Stimulated activated CD4-positive, alpha-beta T cell treated with anti-CD3 and anti-CD28 coated beads, Interleukin-1b, Interleukin-23, amount 100 ng/mL, for 1 hour (primary cell): ENCODE results near the gene SGCD.

Experiments used
- DNase-seq, 2 donors: peaks; one replicate each; pipeline ENCODE4 v3.0.0-alpha.2; 2020; ENCODE audit warnings: low read depth in 2 of 2

SGCD gene

DNA sequence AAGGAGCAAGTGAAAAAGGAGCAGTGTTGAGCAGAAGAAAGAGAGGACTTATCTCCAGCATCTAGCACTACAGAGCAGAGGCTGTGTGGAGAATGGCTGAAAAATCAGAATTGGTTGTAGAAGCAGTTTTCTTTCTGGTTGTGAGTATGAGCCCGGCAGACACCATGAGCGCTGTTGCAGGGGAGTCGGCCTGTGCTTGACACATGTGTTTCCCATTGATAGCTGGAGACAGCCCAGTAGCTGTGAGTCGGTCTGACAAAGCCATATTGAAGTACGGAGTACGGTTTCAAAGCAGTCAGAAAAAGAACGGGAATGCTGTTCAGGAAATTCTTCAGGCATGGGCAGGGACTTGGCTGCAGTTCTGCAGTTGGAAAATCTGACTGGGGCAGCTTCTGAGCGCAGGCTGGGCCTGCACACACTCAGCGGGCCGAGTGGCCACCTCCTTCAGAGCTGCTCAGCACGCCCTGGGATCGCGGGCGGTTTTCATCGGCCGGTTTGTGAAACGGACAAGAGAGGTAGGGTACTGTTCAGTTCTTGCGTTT is at the start of gene SGCD:
Gene SGCD (plus strand): TSS at position 447 of the 542 bp plus-strand sequence.
- DNase-seq: no peak

DNA sequence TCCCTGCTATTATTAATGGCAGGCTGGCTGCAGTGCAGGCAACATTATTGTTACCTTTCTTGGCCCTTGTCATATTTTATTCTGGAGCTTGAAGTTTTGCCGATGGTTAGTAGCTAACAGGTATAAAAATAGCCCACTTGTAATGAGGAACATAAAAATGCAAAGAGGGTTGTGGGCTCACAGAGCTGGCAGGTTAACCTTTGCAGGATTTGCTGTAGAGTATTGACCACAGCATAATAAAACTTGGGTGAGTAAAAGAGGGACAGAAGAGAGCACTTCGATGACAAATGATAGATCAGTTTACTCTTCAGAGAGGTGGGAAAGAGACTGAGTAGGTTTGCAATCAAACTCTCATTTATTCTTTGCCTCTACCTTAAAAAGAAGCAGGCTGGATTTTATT is 49.7 kb upstream of the SGCD start:
- DNase-seq: no peak

DNA sequence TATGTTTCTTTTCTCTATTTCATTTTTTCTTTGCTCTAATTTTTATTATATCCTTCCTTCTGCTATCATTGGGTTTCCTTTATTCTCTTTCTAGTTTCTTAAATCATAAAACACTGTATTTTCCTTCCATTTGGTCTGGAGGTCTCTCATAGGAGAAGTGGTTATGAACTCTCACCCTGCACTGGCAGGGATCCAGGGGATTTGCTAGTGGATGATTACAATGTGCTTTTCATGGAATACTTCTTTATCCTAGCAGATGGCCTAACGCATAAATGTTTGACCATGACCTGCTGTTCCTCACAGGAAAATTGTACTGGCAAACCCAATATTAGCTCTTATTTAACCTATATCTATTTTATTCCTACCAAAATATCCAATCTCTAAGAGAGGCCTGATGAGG is 31.5 kb upstream of the SGCD start:
- no peak for DNase-seq

DNA sequence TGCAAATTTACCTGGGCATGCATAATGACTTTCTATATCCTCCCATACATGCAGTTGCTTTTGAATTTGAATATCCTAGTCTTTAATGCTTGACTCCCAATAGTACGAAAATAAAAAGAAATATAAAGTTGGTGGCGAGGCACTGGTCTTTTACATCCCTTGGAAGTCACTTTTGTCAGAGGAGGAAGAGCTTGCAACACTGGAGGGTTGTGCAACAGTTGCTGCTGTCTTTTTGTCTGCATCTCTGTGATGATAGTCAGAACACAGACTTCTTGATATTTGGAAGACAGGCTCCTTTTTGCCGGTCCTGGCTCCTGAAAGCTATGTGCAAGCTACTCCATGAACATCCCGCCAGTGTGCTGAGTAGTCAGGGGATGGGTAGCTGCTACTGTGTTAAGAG is 16.8 kb upstream of the SGCD start:
- DNase-seq: no peak

DNA sequence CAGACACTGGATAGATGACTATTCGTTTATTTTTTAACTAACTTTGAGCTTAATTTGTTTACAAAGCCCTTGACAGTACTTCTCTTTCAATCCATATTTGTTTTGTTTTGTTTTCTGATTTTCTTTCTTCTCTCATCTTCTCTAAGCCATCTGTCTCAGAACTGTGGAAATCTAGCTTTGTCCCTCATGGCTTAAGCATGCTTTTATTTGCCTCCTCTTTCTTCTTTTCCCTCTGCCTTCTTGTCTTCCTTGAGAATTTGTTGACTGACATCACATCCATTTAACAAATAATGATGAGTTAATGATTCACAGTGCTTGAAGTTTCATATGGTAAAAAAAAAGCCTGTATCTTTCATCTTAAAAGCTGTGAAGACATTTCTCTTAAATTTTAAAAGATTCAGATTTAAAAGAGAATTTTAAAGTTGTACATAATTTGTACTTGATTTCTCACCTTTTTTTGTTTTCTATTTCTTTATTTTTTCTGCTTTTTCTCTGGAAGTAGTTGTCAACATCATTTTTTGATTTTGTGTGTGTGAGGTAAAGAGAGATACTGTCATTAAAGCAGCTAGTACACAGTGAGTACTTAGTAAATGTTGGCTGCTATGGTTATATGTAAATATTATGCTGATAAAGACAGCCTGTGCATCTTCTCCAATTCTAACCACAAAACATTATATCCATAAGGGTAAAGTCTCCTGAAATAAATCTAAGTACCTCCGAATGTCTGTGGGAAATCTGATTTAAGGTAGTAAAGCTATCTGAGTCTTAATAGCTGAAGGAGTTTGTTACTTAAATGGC is 13.9 kb upstream of the SGCD start:
- DNase-seq: no peak

- DNase-seq: no peak
Measured at GRCh38 chr5:156314416-156314815, 12.5 kb upstream of the SGCD start.

DNA sequence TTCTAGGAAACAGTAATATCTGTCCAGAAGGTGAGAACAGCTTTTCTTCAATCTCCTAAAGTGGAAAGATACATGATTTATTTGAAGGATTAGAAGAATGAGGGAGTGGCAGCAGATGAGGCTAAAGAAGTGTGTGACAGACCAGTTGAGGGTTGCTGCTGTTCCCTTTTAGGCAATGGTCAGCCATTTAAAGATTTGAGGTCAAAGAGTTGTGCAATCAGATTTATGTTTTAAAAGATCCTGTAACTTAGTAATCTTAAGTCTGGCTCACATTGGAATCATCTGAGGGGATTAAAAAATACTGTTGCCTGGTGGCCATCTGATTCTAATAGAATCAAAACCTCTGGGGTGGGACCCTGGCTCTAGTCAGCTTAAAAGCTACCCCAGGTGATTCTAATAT is 4.3 kb upstream of the SGCD start:
- DNase-seq: no peak

GRCh38 chr5:156327296-156327695 is 332 bp downstream of the SGCD start:
- no peak for DNase-seq

DNA sequence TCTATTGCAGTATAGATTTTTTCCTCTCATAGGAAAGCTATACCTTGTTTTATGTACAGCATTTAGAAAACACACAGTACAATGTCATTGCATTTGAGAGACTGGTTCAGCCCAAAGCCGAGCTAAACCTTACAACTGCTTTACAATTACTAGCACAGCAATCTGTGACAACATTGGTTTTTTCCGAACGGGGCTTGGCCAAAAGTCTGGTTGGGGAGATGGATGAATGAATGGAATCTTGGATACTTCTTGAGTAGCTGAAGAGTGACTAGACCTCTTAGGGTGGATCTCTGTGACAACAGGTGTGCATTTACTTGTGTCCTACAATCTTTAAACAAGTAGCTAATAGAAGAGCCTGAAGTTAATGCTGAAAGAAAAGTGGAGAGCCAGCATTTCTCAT is 1.2 kb downstream of the SGCD start:
- DNase-seq: no peak

DNA sequence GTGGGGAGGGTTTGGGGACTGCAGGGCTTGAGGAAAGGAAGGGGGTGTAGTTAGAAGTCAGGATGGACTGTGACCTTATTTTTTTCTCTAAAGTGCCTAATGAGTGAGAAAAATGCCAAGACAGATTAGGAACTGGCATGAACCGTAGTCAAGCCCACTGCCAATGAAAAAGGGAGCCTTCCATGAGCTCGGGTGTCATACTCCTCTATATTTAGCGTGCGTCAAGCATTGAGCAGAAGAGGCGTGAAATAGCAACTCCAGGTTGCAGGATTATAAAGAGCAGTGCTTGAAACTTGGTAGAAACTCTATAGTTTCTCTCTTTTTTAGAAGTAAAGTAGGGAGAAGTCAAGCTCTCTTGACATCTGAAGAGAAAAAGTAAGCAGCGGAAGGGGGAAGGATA is 1.8 kb downstream of the SGCD start:
- DNase-seq: no peak

GRCh38 chr5:156329171-156329611 is 2.2 kb downstream of the SGCD start:
- DNase-seq: no peak

- no peak for DNase-seq
Measured at GRCh38 chr5:156330141-156330870, 3.3 kb downstream of the SGCD start.

- DNase-seq: no peak
Measured at GRCh38 chr5:156331181-156331580, 4.2 kb downstream of the SGCD start.

DNA sequence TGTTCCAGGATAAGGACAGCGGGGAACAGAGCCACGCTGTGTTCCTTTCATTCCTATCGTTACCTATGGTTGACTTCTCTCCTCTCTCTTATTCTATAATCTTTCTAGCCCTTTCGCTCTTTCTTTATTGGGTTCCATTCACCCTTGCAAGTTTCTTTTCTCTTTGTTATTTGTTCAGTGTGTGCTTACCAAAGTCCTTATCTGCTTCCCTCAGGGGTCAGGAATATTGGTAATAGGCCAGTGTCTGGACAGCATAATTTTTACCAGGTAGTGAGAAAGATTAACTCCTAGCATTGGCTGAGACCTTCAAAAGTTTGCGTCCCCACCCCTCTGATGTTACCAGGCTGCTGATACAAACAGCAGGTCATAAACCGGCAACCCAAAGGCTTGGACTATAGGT is 4.9 kb downstream of the SGCD start:
- DNase-seq: no peak

- no peak for DNase-seq
Measured at GRCh38 chr5:156332245-156332644, 5.3 kb downstream of the SGCD start.

- DNase-seq: no peak
Measured at GRCh38 chr5:156339139-156339841, 12.3 kb downstream of the SGCD start.

GRCh38 chr5:156340893-156341292 is 13.9 kb downstream of the SGCD start:
- DNase-seq: no peak

- DNase-seq: no peak
Measured at GRCh38 chr5:156350256-156350655, 23.3 kb downstream of the SGCD start.

GRCh38 chr5:156351423-156351822 is 24.5 kb downstream of the SGCD start:
- no peak for DNase-seq

DNA sequence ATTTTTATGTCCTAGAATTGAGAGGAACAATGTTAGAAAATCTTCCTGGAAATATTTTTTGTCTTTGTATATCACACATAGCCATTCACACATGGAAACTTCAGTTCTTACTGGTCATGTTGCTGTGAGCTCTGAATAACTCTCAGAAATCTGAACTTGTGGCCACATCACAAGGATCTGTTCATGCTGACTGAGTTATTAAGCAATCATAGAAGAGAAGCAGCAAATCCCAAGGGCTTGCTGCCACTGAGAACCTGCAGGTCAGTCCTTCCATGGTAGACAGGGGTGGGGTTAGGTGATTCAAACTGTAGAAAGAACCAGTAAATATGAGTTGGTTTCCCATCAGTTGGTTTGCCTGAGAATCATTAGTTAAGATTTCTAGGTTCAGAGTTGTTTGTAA is 27.6 kb downstream of the SGCD start:
- no peak for DNase-seq

DNA sequence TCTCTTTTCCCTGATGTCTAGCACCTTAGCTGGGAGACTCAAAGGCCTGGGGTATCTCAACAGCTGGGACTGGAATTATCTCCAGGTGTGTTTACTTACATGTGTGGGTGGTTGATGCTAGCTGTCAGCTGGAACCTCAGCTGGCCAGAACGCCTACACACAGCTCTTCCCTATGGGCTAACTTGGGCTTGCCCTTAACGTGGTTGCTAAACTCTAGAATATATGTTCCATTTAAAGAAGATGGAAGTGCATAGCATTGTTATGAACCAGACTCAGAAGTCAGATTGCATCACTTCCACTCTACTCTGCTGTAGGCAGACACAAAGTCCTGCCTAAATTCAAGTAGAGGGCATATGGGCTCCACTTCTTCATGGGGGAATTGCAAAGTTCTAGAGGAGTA is 29.3 kb downstream of the SGCD start:
- no peak for DNase-seq

DNA sequence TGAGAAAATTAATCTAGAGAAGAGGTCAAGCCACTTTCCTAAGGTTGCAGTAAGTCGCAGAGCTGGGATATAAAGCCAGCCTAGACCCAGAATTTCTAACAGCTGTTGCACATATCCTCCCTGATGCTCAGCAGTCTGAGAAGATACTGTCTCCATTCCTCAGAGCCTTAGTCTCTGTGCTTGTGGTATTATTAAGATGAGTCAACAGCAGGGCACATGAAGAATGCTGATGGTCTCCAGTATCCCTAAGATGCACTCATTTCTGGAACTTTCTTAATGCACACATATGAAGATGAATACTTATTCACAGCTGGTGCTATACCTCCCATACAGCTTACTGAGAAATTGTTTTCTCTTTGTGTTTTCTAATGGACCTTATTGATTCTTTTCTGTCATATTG is 32.5 kb downstream of the SGCD start:
- no peak for DNase-seq
